WTC11 (cell line): ENCODE data around the gene MICAL3. TPM values are rescaled to one million over a fixed set of nuclear protein-coding genes. Genes with fewer than 3 reads are reported as not detected.

Experiments used
- ATAC-seq: fragments of 200-7000 bp; cut with Tn5 transposase; 2 replicates; pipeline ENCODE4 v1.10.0; 2021; ENCODE audit warnings: mild to moderate bottlenecking, moderate library complexity
- CTCF ChIA-PET: fragments of 300-600 bp; sonication (Branson Sonifier 250); formaldehyde crosslinking; loops from one replicate; lab custom pipeline; 2021; ENCODE audit warnings: antibody characterized with exemption; lab: Charles Lee
- POLR2A ChIA-PET: fragments of 350-600 bp; sonication (Branson Sonifier 250); formaldehyde crosslinking; loops from one replicate; lab custom pipeline; 2021; ENCODE audit warnings: antibody characterized with exemption; lab: Charles Lee
- DNase-seq: peaks from one replicate; pipeline ENCODE4 v3.0.0; 2021; ENCODE audit warnings: low spot score
- H3K27ac Mint-ChIP-seq: 2 replicates; pipeline ENCODE4 v1.8.0; 2021; ENCODE audit warnings: mixed read lengths
- H3K27me3 Mint-ChIP-seq: 2 replicates; pipeline ENCODE4 v1.8.0; 2021; ENCODE audit warnings: low read depth, mild to moderate bottlenecking, moderate library complexity, mixed read lengths
- H3K36me3 Mint-ChIP-seq: 2 replicates; pipeline ENCODE4 v1.8.0; 2021; ENCODE audit warnings: mixed read lengths
- H3K4me1 Mint-ChIP-seq: 2 replicates; pipeline ENCODE4 v1.8.0; 2022; ENCODE audit warnings: mixed read lengths
- H3K4me3 Mint-ChIP-seq: 2 replicates; pipeline ENCODE4 v1.8.0; 2021; ENCODE audit warnings: mild to moderate bottlenecking, moderate library complexity, mixed read lengths
- H3K9me3 Mint-ChIP-seq: 2 replicates; pipeline ENCODE4 v1.8.0; 2021; ENCODE audit warnings: mixed read lengths
- ATF1 ChIP-seq: sonication (generic); formaldehyde crosslinking; IDR thresholded peaks from 2 replicates; pipeline ENCODE4 v1.8.1; 2023; ENCODE audit warnings: mild to moderate bottlenecking, moderate library complexity, missing genetic modification reagents
- CREM ChIP-seq: sonication (generic); formaldehyde crosslinking; IDR thresholded peaks from 2 replicates; pipeline ENCODE4 v1.8.1; 2022; ENCODE audit warnings: mild to moderate bottlenecking, missing genetic modification reagents, moderate library complexity
- E2F5 ChIP-seq: sonication (generic); formaldehyde crosslinking; IDR thresholded peaks from 2 replicates; pipeline ENCODE4 v1.8.1; 2022; ENCODE audit warnings: mild to moderate bottlenecking, moderate library complexity, missing genetic modification reagents
- EMX1 ChIP-seq: fragments of 250-450 bp; sonication (Bioruptor Pico); IDR thresholded peaks from 2 replicates; pipeline ENCODE4 v1.8.0; 2021; ENCODE audit warnings: mild to moderate bottlenecking
- ESRRA ChIP-seq: sonication (generic); formaldehyde crosslinking; IDR thresholded peaks from 2 replicates; pipeline ENCODE4 v1.8.1; 2022; ENCODE audit warnings: mild to moderate bottlenecking, missing genetic modification reagents, borderline replicate concordance
- FOXP4 ChIP-seq: sonication (generic); formaldehyde crosslinking; IDR thresholded peaks from 2 replicates; pipeline ENCODE4 v1.8.0; 2022; ENCODE audit warnings: mild to moderate bottlenecking, missing genetic modification reagents
- GABPB1 ChIP-seq: sonication (generic); formaldehyde crosslinking; IDR thresholded peaks from 2 replicates; pipeline ENCODE4 v1.8.1; 2023; ENCODE audit warnings: mild to moderate bottlenecking, missing genetic modification reagents
- GTF2I ChIP-seq: fragments of 250-450 bp; sonication (Bioruptor Pico); conservative IDR thresholded peaks from 2 replicates; pipeline ENCODE4 v1.4.0; 2021; ENCODE audit warnings: mild to moderate bottlenecking
- MLX ChIP-seq: sonication (generic); formaldehyde crosslinking; IDR thresholded peaks from 2 replicates; pipeline ENCODE4 v1.8.1; 2023; ENCODE audit warnings: mild to moderate bottlenecking, missing genetic modification reagents, moderate library complexity
- NFE2L1 ChIP-seq: sonication (generic); formaldehyde crosslinking; IDR thresholded peaks from 2 replicates; pipeline ENCODE4 v1.8.1; 2023; ENCODE audit warnings: missing genetic modification reagents
- NFYB ChIP-seq: sonication (generic); formaldehyde crosslinking; conservative IDR thresholded peaks from 2 replicates; pipeline ENCODE4 v1.8.0; 2022; ENCODE audit warnings: low read depth, missing genetic modification reagents
- SP1 ChIP-seq: sonication (generic); formaldehyde crosslinking; conservative IDR thresholded peaks from 2 replicates; pipeline ENCODE4 v1.8.1; 2022; ENCODE audit warnings: missing genetic modification reagents
- TP53 ChIP-seq: sonication (generic); formaldehyde crosslinking; IDR thresholded peaks from 2 replicates; pipeline ENCODE4 v1.8.1; 2023; ENCODE audit warnings: mild to moderate bottlenecking, missing genetic modification reagents
- ZNF232 ChIP-seq: sonication (generic); formaldehyde crosslinking; IDR thresholded peaks from 2 replicates; pipeline ENCODE4 v1.8.0; 2022; ENCODE audit warnings: mild to moderate bottlenecking, missing genetic modification reagents
- ZNF396 ChIP-seq: fragments of 250-450 bp; sonication (Bioruptor Pico); IDR thresholded peaks from 2 replicates; pipeline ENCODE4 v1.8.0; 2021; ENCODE audit warnings: mild to moderate bottlenecking, moderate library complexity, borderline replicate concordance
- ZNF425 ChIP-seq: fragments of 250-450 bp; sonication (Bioruptor Pico); conservative IDR thresholded peaks from 2 replicates; pipeline ENCODE4 v1.9.0; 2021; ENCODE audit warnings: mild to moderate bottlenecking
- total RNA-seq: library from RNA; stranded (reverse); gene quantifications from 3 replicates; pipeline ENCODE4 v1.2.3, GENCODE V29; 2021
- TF ChIP-seq, protein P1 (sequence below): fragments of 250-450 bp; sonication (Bioruptor Pico); IDR thresholded peaks from 2 replicates; pipeline ENCODE4 v1.9.0; 2021; ENCODE audit warnings: mild to moderate bottlenecking
- TF ChIP-seq, protein P2 (sequence below): fragments of 250-450 bp; sonication (Bioruptor Pico); IDR thresholded peaks from 2 replicates; pipeline ENCODE4 v1.9.0; 2021; ENCODE audit warnings: mild to moderate bottlenecking
- TF ChIP-seq, protein P3 (sequence below): sonication (generic); formaldehyde crosslinking; conservative IDR thresholded peaks from 2 replicates; pipeline ENCODE4 v1.8.1; 2023; ENCODE audit warnings: mild to moderate bottlenecking, low read depth, missing genetic modification reagents, moderate library complexity

Gene MICAL3
- total RNA-seq, 1 experiment from 2014 or later = 41.2 TPM

DNA sequence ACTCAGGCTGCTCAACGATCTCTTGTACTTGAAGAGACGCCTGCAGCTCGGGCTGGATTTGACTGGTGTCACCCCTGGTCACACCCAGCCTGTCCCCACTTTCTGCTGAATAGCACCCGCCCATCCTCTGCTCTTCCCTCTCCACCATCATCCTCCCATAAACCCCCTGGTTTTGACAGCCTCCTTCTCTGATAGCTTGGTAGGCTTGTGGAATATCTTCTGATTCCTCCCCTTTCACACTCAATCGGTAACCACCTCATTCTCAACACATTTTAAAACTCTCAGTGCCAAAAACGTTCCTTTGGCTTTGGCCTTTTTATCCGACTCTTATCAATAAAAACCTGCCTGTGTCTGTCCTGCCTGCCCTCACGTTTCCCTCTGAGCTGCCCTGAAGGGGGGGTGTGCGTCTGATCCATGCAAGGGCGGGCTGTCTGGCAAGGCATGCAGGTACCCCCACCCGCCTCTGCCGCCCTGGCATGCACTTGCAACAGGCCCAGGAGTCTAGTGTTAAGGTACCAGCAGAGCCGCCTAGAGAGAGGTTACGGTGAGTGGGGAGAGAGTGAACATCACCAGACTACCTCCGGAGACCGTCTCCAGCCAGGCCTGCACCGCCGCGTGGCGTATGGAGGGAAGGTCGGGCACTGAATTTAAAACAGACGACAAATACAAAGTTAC lies 198.3 kb downstream of the MICAL3 start:
- ATAC-seq (no peak), DNase-seq (no peak)
- Mint-ChIP-seq H3K27me3 (no peaks in the 10 kb centered on the region; the same call in 1 of the 2 replicates), H3K4me1 (no peaks in the 10 kb centered on the region), H3K27ac (no peak overlapping the region), H3K9me3 (no peaks in the 10 kb centered on the region), H3K36me3 (no peaks in the 10 kb centered on the region), H3K4me3 (no peak overlapping the region)
- TF ChIP-seq, protein P1, sequence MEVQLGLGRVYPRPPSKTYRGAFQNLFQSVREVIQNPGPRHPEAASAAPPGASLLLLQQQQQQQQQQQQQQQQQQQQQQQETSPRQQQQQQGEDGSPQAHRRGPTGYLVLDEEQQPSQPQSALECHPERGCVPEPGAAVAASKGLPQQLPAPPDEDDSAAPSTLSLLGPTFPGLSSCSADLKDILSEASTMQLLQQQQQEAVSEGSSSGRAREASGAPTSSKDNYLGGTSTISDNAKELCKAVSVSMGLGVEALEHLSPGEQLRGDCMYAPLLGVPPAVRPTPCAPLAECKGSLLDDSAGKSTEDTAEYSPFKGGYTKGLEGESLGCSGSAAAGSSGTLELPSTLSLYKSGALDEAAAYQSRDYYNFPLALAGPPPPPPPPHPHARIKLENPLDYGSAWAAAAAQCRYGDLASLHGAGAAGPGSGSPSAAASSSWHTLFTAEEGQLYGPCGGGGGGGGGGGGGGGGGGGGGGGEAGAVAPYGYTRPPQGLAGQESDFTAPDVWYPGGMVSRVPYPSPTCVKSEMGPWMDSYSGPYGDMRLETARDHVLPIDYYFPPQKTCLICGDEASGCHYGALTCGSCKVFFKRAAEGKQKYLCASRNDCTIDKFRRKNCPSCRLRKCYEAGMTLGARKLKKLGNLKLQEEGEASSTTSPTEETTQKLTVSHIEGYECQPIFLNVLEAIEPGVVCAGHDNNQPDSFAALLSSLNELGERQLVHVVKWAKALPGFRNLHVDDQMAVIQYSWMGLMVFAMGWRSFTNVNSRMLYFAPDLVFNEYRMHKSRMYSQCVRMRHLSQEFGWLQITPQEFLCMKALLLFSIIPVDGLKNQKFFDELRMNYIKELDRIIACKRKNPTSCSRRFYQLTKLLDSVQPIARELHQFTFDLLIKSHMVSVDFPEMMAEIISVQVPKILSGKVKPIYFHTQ (CRISPR knock-in tag) = no peak
- TF ChIP-seq ESRRA (CRISPR knock-in tag) (no peak), NFYB (CRISPR knock-in tag) (no peak), TP53 (CRISPR knock-in tag) (no peak), SP1 (no peak), ZNF396 (no peak), ZNF232 (no peak), GTF2I (CRISPR knock-in tag) (no peak), E2F5 (CRISPR knock-in tag) (no peak), ZNF425 (no peak), EMX1 (no peak)
- TF ChIP-seq, protein P2, sequence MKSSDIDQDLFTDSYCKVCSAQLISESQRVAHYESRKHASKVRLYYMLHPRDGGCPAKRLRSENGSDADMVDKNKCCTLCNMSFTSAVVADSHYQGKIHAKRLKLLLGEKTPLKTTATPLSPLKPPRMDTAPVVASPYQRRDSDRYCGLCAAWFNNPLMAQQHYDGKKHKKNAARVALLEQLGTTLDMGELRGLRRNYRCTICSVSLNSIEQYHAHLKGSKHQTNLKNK (CRISPR knock-in tag) = no peak
- CTCF ChIA-PET = interaction anchor here (0.7 to 1.2 kb wide), 2 partner anchors 250 to 252 kb away, joined by 3 to 4 read pairs; partner anchors contain the start of gene PEX26
- POLR2A ChIA-PET = no interaction called here

DNA sequence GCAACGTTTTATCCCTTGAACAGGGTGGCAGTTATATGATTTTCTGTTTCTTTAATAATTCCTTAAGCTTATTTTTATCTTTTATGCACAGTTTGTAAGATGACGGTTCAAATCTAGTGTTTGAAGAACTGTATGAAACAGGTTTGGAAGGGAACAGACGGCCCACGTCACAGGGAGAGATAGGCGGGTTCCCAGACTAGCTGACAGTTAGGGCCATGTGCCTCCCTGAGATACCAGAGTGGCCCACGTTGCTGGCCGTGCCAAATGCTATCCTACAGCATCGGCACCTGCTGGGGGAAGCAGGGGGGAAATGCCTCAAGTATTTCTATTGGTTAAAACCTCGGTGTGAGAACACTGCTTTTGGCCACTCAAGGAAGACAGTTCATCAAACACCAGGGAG lies 199.9 kb downstream of the MICAL3 start:
- Mint-ChIP-seq H3K27ac (no peak overlapping the region), H3K9me3 (no peaks in the 10 kb centered on the region), H3K36me3 (no peaks in the 10 kb centered on the region), H3K4me1 (no peaks in the 10 kb centered on the region), H3K27me3 (no peaks in the 10 kb centered on the region; the same call in 1 of the 2 replicates), H3K4me3 (no peak overlapping the region)
- ChIA-PET CTCF (no interaction called here), POLR2A (no interaction called here)
- DNase-seq = no peak
- ATAC-seq = no peak
- TF ChIP-seq, protein P3, sequence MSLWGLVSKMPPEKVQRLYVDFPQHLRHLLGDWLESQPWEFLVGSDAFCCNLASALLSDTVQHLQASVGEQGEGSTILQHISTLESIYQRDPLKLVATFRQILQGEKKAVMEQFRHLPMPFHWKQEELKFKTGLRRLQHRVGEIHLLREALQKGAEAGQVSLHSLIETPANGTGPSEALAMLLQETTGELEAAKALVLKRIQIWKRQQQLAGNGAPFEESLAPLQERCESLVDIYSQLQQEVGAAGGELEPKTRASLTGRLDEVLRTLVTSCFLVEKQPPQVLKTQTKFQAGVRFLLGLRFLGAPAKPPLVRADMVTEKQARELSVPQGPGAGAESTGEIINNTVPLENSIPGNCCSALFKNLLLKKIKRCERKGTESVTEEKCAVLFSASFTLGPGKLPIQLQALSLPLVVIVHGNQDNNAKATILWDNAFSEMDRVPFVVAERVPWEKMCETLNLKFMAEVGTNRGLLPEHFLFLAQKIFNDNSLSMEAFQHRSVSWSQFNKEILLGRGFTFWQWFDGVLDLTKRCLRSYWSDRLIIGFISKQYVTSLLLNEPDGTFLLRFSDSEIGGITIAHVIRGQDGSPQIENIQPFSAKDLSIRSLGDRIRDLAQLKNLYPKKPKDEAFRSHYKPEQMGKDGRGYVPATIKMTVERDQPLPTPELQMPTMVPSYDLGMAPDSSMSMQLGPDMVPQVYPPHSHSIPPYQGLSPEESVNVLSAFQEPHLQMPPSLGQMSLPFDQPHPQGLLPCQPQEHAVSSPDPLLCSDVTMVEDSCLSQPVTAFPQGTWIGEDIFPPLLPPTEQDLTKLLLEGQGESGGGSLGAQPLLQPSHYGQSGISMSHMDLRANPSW (CRISPR knock-in tag) = no peak
- TF ChIP-seq ATF1 (no peak), FOXP4 (CRISPR knock-in tag) (no peak), NFE2L1 (CRISPR knock-in tag) (no peak), GTF2I (CRISPR knock-in tag) (no peak), EMX1 (no peak), MLX (CRISPR knock-in tag) (no peak), GABPB1 (CRISPR knock-in tag) (no peak), CREM (no peak)
